ENCODE results near the gene PRKCA.
"Not testable (repeated sequence)": the region's sequence is repeated elsewhere in the genome, so short reads cannot be mapped to it uniquely, and the experiment has no call there.

Gene PRKCA

GRCh38 chr17:66292353-66292752 lies 10.1 kb upstream of the PRKCA start:
- no peak for DNase-seq

GRCh38 chr17:66296289-66296725 lies 6.1 kb upstream of the PRKCA start:
- no peak for DNase-seq

GRCh38 chr17:66297443-66297842 lies 5.0 kb upstream of the PRKCA start:
- not testable (repeated sequence) for DNase-seq

- no peak for DNase-seq
Observed at GRCh38 chr17:66299711-66300110, 2.7 kb upstream of the PRKCA start.

- no peak for DNase-seq
Observed at GRCh38 chr17:66300956-66301355, 1.5 kb upstream of the PRKCA start.

GRCh38 chr17:66301367-66301863 lies 998 bp upstream of the PRKCA start:
- DNase-seq: no peak

GRCh38 chr17:66302761-66303626 lies 581 bp downstream of the PRKCA start:
- DNase-seq: peak; percentile 22

GRCh38 chr17:66304304-66305174 lies 2.1 kb downstream of the PRKCA start:
- DNase-seq: no peak

- no peak for DNase-seq
Observed at GRCh38 chr17:66306446-66306845, 4.0 kb downstream of the PRKCA start.

- DNase-seq: no peak
Observed at GRCh38 chr17:66307257-66307656, 4.8 kb downstream of the PRKCA start.

- DNase-seq: no peak
Observed at GRCh38 chr17:66308856-66309255, 6.4 kb downstream of the PRKCA start.

GRCh38 chr17:66309793-66310192 lies 7.4 kb downstream of the PRKCA start:
- no peak for DNase-seq

- no peak for DNase-seq
Observed at GRCh38 chr17:66310528-66311148, 8.2 kb downstream of the PRKCA start.

GRCh38 chr17:66312912-66313311 lies 10.5 kb downstream of the PRKCA start:
- DNase-seq: no peak

GRCh38 chr17:66313325-66313724 lies 10.9 kb downstream of the PRKCA start:
- no peak for DNase-seq

GRCh38 chr17:66313995-66314659 lies 11.7 kb downstream of the PRKCA start:
- DNase-seq: no peak

- no peak for DNase-seq
Observed at GRCh38 chr17:66317629-66318028, 15.2 kb downstream of the PRKCA start.

GRCh38 chr17:66319226-66319625 lies 16.8 kb downstream of the PRKCA start:
- DNase-seq: no peak

- no peak for DNase-seq
Observed at GRCh38 chr17:66322764-66323163, 20.4 kb downstream of the PRKCA start.

GRCh38 chr17:66324381-66325004 lies 22.1 kb downstream of the PRKCA start:
- DNase-seq: not testable (repeated sequence)

- no peak for DNase-seq
Observed at GRCh38 chr17:66326476-66327047, 24.1 kb downstream of the PRKCA start.

GRCh38 chr17:66330646-66331037 lies 28.2 kb downstream of the PRKCA start:
- DNase-seq: no peak
